Thyroid gland (tissue), 4 donors: Measurements from ENCODE around the gene PTPN9.

Experiments used
- CTCF ChIP-seq, 6 experiments: fragments of 200-600 bp in 3 of 6; fragments of 450-650 bp in 3 of 6; sonication (generic) in 3 of 6; IDR thresholded peaks; one replicate each; pipeline ENCODE4 v1.5.1; 2016 to 2019; ENCODE audit warnings: antibody characterized with exemption in 6 of 6, mild to moderate bottlenecking in 2 of 6, inconsistent platforms in 1 of 6, moderate library complexity in 1 of 6
- POLR2A ChIP-seq, 2 donors: fragments of 450-650 bp; IDR thresholded peaks; one replicate each; pipeline ENCODE4 v1.6.1; 2017; ENCODE audit warnings: antibody characterized with exemption in 2 of 2, mild to moderate bottlenecking in 2 of 2, moderate library complexity in 1 of 2

- TF ChIP-seq POLR2A (IDR thresholded peaks at IDR 0.05): peak in 1 of 2 donors; percentile 77
- no peak for TF ChIP-seq CTCF (IDR thresholded peaks at IDR 0.05)
Measured at GRCh38 chr15:75451674-75452363, 127.3 kb downstream of the PTPN9 start, which contains the start of gene SIN3A.
